Ovary (tissue), 3 donors: Measurements from ENCODE around the gene CC2D2A.

Experiments used
- POLR2A ChIP-seq: fragments of 450-650 bp; IDR thresholded peaks from one replicate; pipeline ENCODE4 v1.6.1; 2017; ENCODE audit warnings: antibody characterized with exemption, mild to moderate bottlenecking, moderate library complexity
- TF ChIP-seq, protein P1 (sequence below), 3 donors: fragments of 450-650 bp in 2 of 3; fragments of 200-600 bp in 1 of 3; IDR thresholded peaks; one replicate each; pipeline versions ENCODE4 v1.5.1 to v1.8.0; 2016 to 2022; ENCODE audit warnings: antibody characterized with exemption in 3 of 3, mild to moderate bottlenecking in 1 of 3
- donor health status: DM: no; HTN: no; CAD: no.

DNA sequence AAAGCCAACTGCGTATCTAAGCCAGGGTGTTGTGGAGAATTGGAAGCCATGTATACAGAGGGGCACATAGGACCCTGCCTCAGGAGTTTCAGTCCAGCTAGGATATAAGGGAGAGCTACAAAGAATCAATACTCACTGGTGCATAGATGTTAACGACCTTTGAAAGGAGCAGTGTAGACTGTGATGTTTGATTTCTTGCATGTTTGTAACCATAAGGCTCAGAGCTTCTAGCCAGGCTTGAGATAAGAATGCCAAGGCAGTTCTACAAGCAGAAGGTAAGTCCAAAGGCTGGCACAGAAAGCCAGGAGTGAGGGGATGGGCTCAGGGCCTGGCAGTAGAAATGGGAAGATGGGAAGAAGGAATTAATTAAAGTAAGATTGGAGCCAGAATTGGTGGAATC, 75.7 kb downstream of the CC2D2A start:
- TF ChIP-seq, protein P1, sequence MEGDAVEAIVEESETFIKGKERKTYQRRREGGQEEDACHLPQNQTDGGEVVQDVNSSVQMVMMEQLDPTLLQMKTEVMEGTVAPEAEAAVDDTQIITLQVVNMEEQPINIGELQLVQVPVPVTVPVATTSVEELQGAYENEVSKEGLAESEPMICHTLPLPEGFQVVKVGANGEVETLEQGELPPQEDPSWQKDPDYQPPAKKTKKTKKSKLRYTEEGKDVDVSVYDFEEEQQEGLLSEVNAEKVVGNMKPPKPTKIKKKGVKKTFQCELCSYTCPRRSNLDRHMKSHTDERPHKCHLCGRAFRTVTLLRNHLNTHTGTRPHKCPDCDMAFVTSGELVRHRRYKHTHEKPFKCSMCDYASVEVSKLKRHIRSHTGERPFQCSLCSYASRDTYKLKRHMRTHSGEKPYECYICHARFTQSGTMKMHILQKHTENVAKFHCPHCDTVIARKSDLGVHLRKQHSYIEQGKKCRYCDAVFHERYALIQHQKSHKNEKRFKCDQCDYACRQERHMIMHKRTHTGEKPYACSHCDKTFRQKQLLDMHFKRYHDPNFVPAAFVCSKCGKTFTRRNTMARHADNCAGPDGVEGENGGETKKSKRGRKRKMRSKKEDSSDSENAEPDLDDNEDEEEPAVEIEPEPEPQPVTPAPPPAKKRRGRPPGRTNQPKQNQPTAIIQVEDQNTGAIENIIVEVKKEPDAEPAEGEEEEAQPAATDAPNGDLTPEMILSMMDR (IDR thresholded peaks at IDR 0.05) = no peak
- no peak for TF ChIP-seq POLR2A
